NB4 (cell line): ENCODE data around the gene PHAF1.
"Not testable (repeated sequence)": the region's sequence is repeated elsewhere in the genome, so short reads cannot be mapped to it uniquely, and the experiment has no call there.

Source experiments
- MYC ChIP-seq: IDR thresholded peaks from 2 replicates; pipeline ENCODE4 v1.6.1; 2011; ENCODE audit warnings: low read depth, low read length
- POLR2A ChIP-seq: IDR thresholded peaks from 2 replicates; pipeline ENCODE4 v1.6.1; 2011; ENCODE audit warnings: mild to moderate bottlenecking; ENCODE audit not compliant: insufficient read length; ENCODE audit errors: extremely low read depth
- TF ChIP-seq, protein P1 (sequence below): IDR thresholded peaks from 2 replicates; pipeline ENCODE4 v1.6.1; 2011; ENCODE audit warnings: low read depth, low read length
- TF ChIP-seq, protein P2 (sequence below): IDR thresholded peaks from one replicate; pipeline ENCODE4 v1.5.1; 2012; ENCODE audit warnings: low read depth, low read length

DNA sequence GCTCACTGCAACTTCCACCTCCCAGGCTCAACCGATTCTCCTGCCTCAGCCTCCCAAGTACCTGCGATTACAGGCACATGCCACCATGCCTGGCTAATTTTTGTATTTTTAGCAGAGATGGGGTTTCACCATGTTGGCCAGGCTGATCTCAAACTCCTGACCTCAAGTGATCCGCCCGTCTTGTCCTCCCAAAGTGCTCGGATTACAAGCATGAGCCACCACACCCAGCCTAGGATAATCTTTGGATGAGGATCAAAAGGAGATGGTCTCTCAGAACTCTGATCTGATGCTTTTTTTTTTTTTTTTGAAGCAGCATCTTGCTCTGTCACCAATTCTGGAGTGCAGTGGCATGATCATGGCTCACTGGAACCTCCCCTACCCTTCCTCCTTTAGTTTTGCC is 13.1 kb downstream of the PHAF1 start:
- TF ChIP-seq, protein P1, sequence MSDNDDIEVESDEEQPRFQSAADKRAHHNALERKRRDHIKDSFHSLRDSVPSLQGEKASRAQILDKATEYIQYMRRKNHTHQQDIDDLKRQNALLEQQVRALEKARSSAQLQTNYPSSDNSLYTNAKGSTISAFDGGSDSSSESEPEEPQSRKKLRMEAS: not testable (repeated sequence)
- TF ChIP-seq POLR2A, MYC: not testable (repeated sequence)
- TF ChIP-seq, protein P2, sequence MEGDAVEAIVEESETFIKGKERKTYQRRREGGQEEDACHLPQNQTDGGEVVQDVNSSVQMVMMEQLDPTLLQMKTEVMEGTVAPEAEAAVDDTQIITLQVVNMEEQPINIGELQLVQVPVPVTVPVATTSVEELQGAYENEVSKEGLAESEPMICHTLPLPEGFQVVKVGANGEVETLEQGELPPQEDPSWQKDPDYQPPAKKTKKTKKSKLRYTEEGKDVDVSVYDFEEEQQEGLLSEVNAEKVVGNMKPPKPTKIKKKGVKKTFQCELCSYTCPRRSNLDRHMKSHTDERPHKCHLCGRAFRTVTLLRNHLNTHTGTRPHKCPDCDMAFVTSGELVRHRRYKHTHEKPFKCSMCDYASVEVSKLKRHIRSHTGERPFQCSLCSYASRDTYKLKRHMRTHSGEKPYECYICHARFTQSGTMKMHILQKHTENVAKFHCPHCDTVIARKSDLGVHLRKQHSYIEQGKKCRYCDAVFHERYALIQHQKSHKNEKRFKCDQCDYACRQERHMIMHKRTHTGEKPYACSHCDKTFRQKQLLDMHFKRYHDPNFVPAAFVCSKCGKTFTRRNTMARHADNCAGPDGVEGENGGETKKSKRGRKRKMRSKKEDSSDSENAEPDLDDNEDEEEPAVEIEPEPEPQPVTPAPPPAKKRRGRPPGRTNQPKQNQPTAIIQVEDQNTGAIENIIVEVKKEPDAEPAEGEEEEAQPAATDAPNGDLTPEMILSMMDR: not testable (repeated sequence)
